Liver (tissue), 2 donors: ENCODE data around the gene TNS3.

Source experiments
- ATF3 ChIP-seq: IDR thresholded peaks from 2 replicates; pipeline ENCODE4 v1.6.1; 2016; ENCODE audit warnings: antibody characterized with exemption
- REST ChIP-seq: IDR thresholded peaks from 2 replicates; pipeline ENCODE4 v1.6.1; 2016; ENCODE audit warnings: antibody characterized with exemption, mild to moderate bottlenecking
- YY1 ChIP-seq: IDR thresholded peaks from 2 replicates; pipeline ENCODE4 v1.6.1; 2016; ENCODE audit warnings: antibody characterized with exemption, mild to moderate bottlenecking
- donor health status: healthy.

- TF ChIP-seq YY1 = no peak
- no peak for TF ChIP-seq ATF3
- TF ChIP-seq REST = no peak
Observed at GRCh38 chr7:47333959-47334358, 248.0 kb downstream of the TNS3 start.
